Measurements from ENCODE around the gene NRXN3. TPM values are rescaled to one million over a fixed set of nuclear protein-coding genes. Genes with fewer than 3 reads are reported as not detected.
A peak's percentile ranks its signal among the peaks of the same experiment; 100 is the strongest.

The NRXN3 gene
- total and polyA plus RNA-seq, 8 donors, result 0.29 to 41.1 (median 9.1) TPM

DNA sequence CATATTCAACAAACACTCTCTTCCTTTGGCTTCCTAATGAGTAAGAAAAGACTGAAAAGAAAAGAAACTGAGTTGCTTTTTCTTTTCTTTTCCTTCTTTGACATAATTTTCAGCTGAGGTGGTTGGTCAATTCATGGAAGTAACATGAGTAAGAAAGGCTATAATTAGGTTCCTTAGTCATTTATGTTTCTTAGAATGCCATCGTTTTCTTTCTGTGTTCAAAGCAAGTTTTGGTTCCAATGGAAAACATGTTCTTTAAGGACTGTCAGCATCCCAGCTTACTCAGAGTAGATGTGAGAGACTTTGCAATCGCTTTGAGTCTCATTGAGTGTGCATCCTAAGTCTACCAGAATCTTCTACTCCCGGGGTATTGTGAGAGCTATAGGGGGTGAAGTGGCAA lies 1158.7 kb downstream of the NRXN3 start:
- WGBS, 5 donors, result 71 to 89% (median 86%) methylated on average over 3 of the region's 3 CpGs
- TF ChIP-seq POLR2A (IDR thresholded peaks at IDR 0.05) (no peak), POLR2AphosphoS5 (IDR thresholded peaks at IDR 0.05) (peak in 1 of 3 donors; percentile 6)

DNA sequence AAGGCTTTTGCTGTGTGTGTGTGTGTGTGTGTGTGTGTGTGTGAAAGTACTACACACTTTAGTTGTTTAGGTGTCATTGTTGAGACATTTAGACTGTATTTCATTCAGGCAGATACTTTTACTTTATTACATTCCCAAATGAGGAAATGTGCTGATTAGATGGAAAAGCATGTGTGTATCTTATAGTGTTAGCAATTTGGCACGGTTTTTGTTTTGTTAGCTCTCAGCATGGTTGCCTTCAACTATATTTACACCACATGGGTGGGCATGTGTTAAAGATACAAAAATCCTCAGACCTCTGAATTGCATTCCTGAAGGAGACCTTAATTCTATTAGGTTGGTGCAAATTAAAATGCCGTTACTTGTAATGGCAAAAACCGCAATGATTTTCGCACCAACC lies 1161.7 kb downstream of the NRXN3 start:
- H3K36me3 ChIP-seq, result no peaks in the 10 kb centered on the region
- WGBS, 5 donors, result 72 to 83% (median 74%) methylated on average over 4 of the region's 4 CpGs

More for the DNA sequence above, 1158.7 kb downstream of the NRXN3 start:
- intact Hi-C loops (cut with DNase I; ENCODE audit: low total_unique reads), result no loop called here
- Histone ChIP-seq H3K9me3 (no peaks in the 10 kb centered on the region), H3K27me3 (no peaks in the 10 kb centered on the region), H3K27ac (no peak overlapping the region), H3K36me3 (no peaks in the 10 kb centered on the region), H3K4me1 (peaks cover 0 to 12% (median 2%) of the 10 kb centered on the region in 4 donors), H3K4me3 (no peak overlapping the region)
- no peak for DNase-seq

DNA sequence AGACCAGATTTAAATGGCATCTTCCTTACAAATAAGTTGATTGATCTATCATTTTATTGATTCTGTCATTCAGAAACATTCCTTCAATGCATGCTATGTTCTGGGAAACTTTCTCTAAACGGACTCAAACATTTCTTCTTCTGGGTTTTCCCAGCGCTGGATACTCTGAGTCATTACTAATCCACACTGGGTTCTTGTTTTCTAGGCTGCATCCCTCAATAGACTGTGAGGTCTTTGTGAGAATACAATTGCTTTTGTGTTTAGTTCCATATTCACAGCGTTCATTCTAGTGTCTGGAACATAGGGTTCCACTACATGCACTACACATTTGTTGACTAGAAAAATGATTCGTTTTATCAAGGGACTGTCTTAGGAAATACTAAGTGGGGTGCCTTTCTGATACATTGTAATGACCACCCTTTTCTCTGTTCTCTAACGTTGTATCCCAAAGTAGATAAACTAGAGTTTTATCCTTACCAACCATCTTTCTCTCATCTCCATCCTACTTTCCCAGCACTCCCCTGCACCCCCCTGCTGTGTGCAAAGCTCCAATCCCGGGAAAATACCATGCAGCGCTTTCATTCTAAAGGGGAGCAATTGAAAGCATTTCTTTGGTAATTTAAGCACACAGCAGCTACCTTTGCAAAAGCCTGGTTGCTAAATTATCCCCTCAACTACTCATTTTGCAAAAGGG lies 1162.5 kb downstream of the NRXN3 start:
- H3K27ac ChIP-seq, result no peak overlapping the region

More for the DNA sequence above, 1161.7 kb downstream of the NRXN3 start:
- no peak overlapping the region for H3K4me3 ChIP-seq
- TF ChIP-seq POLR2AphosphoS5 (IDR thresholded peaks at IDR 0.05), result no peak
- no peak for TF ChIP-seq POLR2A (IDR thresholded peaks at IDR 0.05)
- no peak for TF ChIP-seq EP300 (IDR thresholded peaks at IDR 0.05)
- TF ChIP-seq, protein P1, sequence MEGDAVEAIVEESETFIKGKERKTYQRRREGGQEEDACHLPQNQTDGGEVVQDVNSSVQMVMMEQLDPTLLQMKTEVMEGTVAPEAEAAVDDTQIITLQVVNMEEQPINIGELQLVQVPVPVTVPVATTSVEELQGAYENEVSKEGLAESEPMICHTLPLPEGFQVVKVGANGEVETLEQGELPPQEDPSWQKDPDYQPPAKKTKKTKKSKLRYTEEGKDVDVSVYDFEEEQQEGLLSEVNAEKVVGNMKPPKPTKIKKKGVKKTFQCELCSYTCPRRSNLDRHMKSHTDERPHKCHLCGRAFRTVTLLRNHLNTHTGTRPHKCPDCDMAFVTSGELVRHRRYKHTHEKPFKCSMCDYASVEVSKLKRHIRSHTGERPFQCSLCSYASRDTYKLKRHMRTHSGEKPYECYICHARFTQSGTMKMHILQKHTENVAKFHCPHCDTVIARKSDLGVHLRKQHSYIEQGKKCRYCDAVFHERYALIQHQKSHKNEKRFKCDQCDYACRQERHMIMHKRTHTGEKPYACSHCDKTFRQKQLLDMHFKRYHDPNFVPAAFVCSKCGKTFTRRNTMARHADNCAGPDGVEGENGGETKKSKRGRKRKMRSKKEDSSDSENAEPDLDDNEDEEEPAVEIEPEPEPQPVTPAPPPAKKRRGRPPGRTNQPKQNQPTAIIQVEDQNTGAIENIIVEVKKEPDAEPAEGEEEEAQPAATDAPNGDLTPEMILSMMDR (IDR thresholded peaks at IDR 0.05), result no peak
- H3K4me1 ChIP-seq, result no peaks in the 10 kb centered on the region
- no peaks in the 10 kb centered on the region for H3K9me3 ChIP-seq
- DNase-seq, result no peak
- H3K27me3 ChIP-seq, result no peaks in the 10 kb centered on the region
- intact Hi-C loops (cut with DNase I; ENCODE audit: low total_unique reads), result no loop called here
- H3K27ac ChIP-seq, result no peak overlapping the region

DNA sequence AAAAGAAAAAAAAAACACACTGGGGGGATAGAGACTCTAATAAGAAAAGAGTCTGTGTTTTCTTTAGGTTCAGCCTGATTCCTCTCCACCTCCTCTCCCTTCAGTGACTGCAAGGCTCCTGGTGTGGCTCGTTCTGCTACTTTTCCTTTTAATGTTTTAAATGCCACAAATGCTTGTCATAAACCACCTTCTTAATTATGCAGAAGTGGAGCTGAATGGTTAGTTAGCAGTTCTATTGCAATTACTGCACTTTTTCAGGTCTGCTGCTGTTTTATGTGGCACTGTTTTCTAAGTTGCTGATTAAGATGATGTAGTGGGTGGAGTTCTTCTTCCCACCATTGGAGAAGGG lies 1163.0 kb downstream of the NRXN3 start:
- DNase-seq, result no peak
- Histone ChIP-seq H3K9me3 (no peaks in the 10 kb centered on the region), H3K36me3 (no peaks in the 10 kb centered on the region), H3K27ac (no peak overlapping the region), H3K4me1 (no peaks in the 10 kb centered on the region), H3K4me3 (no peak overlapping the region), H3K27me3 (no peaks in the 10 kb centered on the region)
- TF ChIP-seq EP300 (IDR thresholded peaks at IDR 0.05) (no peak), POLR2AphosphoS5 (IDR thresholded peaks at IDR 0.05) (no peak), POLR2A (IDR thresholded peaks at IDR 0.05) (no peak)
- TF ChIP-seq, protein P1 (IDR thresholded peaks at IDR 0.05), result no peak
- intact Hi-C loops (cut with DNase I; ENCODE audit: low total_unique reads), result no loop called here
- 26 to 54% (median 32%) methylated on average over 1 of the region's 1 CpG for WGBS, 5 donors

More for the DNA sequence above, 1162.5 kb downstream of the NRXN3 start:
- no peaks in the 10 kb centered on the region for H3K27me3 ChIP-seq
- no peaks in the 10 kb centered on the region for H3K4me1 ChIP-seq
- no peak for DNase-seq
- H3K4me3 ChIP-seq, result no peak overlapping the region
- intact Hi-C loops (cut with DNase I; ENCODE audit: low total_unique reads), result no loop called here
- no peaks in the 10 kb centered on the region for H3K9me3 ChIP-seq
- TF ChIP-seq, protein P1 (IDR thresholded peaks at IDR 0.05), result no peak
- TF ChIP-seq EP300 (IDR thresholded peaks at IDR 0.05) (no peak), POLR2A (IDR thresholded peaks at IDR 0.05) (no peak), POLR2AphosphoS5 (IDR thresholded peaks at IDR 0.05) (no peak)
- H3K36me3 ChIP-seq, result no peaks in the 10 kb centered on the region
- 40 to 59% (median 53%) methylated on average over 7 of the region's 7 CpGs for WGBS, 5 donors

DNA sequence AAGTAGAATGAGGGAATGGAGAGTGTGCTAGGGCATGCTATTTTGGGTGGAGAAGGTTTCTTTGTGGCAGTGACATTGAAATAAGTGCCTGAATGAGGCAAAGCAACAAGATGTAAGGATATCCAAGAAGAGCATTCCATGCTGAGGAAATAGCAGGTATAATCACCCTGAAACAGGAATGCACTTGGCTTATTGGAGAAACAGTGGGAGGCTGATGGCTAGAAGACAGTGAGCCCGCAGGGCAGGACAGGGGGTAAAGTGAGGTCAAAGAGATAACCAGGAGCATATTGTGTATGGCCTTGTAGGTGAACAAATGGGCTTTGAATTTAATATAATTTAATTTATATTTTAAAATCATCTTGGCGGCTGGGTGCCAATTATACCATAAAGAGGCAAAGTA lies 1164.1 kb downstream of the NRXN3 start:
- no peak for DNase-seq
- TF ChIP-seq, protein P1 (IDR thresholded peaks at IDR 0.05), result no peak
- TF ChIP-seq POLR2A (IDR thresholded peaks at IDR 0.05), result no peak
- TF ChIP-seq POLR2AphosphoS5 (IDR thresholded peaks at IDR 0.05), result no peak
- no peak for TF ChIP-seq EP300 (IDR thresholded peaks at IDR 0.05)
- H3K4me3 ChIP-seq, result no peak overlapping the region
- no peaks in the 10 kb centered on the region for H3K4me1 ChIP-seq
- 81 to 97% (median 90%) methylated on average over 2 of the region's 2 CpGs for WGBS, 5 donors
- intact Hi-C loops (cut with DNase I; ENCODE audit: low total_unique reads), result no loop called here
- H3K27me3 ChIP-seq, result no peaks in the 10 kb centered on the region
- H3K9me3 ChIP-seq, result no peaks in the 10 kb centered on the region
- H3K36me3 ChIP-seq, result no peaks in the 10 kb centered on the region
- no peak overlapping the region for H3K27ac ChIP-seq

All from stomach (tissue), 9 donors.